Stimulated activated CD4-positive, alpha-beta T cell treated with anti-CD3 and anti-CD28 coated beads, Interleukin-1b, Interleukin-23, amount 100 ng/mL, for 4 hours (primary cell): ENCODE data around the gene TESK1.
"Not testable (repeated sequence)": the region's sequence is repeated elsewhere in the genome, so short reads cannot be mapped to it uniquely, and the experiment has no call there.

Experiments used
- DNase-seq, 2 donors: peaks; one replicate each; pipeline ENCODE4 v3.0.0-alpha.2; 2020; ENCODE audit warnings: low read depth in 2 of 2

Gene TESK1

DNA sequence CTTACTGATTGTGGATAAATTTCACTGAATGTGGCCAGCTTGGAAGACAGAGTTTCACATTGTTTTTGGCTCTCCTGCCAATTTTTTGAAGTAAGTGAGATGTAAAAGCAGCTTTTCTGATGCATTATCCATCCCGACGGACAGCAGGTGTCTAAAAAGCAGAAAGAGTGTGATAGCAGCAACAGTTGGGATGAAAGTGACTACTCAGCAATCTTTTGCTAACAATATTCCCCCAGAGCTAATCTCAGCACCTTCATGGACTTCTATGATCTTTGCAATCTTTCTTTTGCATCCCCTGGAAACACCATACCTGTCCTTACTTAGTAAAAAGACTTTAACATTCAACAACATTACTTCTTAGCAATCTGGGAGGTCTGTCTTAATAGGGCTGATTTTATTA, 7.8 kb downstream of the TESK1 start:
- no peak for DNase-seq

GRCh38 chr9:35615981-35616680, 11.1 kb downstream of the TESK1 start:
- no peak for DNase-seq

DNA sequence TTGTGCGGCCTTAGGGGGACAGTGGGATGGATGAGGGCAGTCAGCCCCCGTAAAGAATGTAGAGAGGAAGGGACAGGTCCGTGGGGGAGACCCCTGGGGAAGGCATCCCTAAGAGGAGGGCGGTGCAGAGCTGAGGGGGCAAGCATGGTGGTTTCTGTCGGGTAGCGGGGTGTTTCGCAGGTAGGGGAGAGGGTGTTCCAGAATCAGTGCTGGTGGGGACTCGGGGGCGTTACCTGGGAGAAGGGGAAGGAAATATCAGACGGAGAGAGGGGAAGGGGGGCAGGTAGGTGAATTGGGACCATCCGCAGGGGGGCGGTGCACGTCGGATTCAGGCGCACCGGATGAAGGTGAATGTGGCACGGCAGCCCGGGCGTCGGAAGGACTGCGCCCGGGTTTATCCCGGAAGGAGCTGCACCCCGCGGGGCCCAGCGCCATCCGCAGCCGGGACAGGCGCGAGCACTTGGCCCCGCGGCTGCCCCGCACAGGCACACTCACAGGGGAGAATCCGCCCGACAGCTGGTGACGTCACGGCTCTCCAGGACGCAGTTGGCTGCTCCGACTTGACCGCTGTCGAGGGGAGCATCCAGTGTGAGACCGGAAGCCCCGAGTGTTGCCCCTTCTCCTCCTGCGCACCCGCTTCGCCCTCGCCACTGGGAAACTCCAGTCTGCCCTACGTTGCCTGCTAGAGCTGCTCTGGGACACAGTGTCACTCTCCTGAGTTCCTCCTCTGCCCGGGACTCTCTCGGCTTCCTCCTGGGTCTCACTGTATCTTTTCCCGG, 11.8 kb downstream of the TESK1 start:
- peak; percentile 21 to 50 for DNase-seq

DNA sequence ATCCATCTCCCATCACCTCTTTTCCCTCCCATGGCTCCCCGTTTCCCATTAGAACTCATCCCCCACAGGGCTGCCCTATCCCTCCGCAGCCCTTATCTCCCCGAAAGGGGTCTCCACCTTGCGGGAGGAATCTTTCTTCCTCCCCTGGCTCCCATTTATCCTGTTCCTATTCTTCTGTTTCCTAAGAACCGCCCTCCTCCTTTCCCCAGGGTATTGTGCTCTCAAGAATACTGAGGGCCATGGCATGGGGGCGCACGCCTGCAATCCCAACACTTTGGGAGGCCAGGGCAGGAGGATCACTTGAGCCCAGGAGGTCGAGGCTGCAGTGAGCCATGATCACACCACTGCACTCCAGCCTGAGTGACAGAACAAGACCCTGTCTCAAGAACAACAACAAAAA, 12.5 kb downstream of the TESK1 start:
- DNase-seq, result no peak

DNA sequence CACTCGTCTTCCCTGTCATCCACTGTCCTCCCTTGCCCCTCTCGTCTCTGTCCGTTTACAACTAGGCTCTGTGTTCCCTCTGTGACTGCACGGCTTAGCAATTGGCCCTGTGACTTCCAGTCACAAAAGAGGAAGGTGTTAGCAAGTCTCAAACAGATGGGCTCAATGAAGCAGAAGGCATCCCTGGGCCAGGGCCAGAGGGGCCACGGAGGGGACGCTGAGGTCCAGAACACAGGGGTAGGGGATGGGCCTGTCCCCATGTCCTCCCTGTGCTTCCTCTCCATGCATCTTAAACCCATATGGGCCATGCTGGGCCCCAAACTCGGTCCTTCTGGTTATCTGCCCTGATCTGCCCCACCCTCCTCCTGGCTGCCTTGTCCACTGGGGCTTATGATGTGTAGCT, 13.3 kb downstream of the TESK1 start, which contains the start of gene CD72:
CD72 (minus strand) TSS at position 89 of the 403 bp plus-strand sequence. CDS start 110 bp downstream, outside the sequence.
- DNase-seq, result no peak

DNA sequence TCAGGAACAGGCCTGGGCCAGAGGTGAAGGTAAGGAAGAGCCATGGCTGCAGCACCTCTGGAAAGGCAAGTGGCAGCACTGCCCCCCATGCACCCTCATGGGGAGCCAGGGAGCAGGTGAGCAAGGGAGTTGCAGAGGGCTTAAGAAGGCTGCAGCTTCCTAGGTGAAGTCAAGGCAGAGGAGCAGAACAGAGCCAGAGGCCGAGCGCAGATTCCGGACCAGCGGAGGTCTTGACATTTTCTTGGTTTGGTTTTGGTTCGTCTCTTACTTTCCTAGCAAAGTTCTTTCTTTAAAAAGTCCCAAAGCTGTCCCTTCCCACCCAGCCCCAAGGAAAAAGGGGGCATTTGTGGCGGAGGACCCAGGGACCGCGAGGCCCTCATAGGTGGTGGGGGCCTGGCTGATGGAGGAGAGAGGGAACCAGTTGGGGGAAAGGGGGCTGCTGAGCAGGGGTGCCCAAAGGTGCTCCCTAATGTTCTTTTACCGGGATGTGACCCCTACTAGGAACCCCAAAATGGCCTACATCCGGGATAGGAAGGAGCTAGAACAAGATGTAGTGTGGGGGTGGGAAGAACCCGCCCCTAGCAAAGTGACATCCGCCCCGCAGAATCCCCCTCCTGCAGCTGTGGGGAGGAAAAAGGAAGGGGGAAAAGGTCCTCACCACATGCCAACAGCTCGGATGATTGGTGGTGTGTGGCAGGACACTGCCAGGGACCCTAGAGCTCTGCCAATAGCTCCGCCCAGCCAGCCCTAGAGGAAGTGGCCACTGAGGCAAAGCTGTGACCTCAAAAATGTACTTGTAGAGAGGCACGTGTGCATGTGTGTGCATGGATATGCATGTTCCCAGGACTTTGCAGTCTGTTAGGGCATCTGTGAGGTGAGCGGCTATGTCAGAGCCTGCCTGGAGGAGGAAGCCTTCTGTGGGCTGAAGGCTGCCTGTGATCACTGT, 14.1 kb downstream of the TESK1 start:
- DNase-seq, result no peak

GRCh38 chr9:35619800-35620158, 14.7 kb downstream of the TESK1 start:
- no peak for DNase-seq

- DNase-seq, result no peak
Observed at GRCh38 chr9:35627575-35627974, 22.5 kb downstream of the TESK1 start.

DNA sequence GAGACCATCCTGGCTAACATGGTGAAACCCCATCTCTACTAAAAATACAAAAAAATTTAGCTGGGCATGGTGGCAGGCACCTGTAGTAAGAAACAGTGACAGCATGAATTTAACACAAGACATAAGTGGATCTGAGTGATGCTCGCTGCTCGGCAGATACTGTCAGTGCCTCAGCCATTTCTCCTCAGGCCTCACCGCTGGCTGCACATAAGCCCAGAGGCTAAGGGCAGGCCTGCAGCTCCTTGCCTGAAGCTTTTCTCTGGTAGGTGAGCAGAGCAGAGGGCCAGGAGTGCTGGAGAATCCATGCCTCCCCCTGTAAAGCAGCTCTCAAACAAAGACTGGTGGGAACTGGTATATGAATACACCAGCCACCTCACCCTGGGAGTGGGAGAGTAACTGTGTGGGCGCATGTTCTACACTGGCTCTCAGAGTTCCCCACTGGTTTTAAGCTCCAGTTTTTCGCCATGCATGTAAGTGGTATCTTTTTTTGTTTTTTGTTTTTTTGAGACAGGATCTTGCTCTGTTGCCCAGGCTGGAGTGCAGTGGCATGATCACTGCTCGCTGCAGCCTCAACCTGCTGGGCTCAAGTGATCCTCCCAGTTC, 23.4 kb downstream of the TESK1 start:
- no peak for DNase-seq

DNA sequence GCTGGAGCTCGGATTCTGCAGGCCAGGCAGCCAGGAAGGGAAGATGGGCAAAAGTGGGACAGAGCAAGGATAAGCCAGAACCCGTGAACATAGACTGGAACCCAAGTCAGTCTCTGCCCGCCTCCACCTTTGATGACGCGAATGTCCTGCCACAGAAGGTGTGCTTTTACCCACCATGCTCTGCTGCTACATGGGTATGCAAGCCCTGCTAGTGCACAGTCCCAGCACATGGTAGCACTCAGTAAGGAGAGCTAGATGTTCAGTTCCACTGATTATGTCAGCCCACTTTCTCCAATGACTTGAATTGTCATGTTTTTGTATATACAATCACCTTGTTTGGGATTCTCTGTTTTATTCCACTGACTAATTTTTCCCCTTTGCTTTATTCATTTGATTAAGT, 24.5 kb downstream of the TESK1 start:
- DNase-seq, result no peak

DNA sequence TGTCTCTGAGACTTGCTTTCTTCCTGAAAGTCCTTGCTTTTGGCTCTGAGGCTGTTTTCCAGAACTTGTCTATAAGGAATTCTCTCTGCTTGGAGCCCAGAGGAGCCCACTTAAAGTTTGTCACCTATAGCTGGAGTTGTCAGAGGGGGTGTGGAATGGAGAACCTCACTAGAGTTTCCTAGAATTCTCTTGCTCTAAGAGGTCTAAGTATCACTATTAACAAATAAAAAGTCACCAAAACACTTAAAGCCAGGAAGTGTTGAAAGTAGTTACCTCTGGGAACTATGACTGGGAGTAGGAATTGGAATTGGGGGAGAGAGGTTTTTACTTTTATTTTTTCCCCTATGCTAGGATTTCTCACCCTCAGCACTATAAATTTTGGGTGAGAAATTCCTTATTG, 30.7 kb downstream of the TESK1 start:
- no peak for DNase-seq

GRCh38 chr9:35636135-35636876, 31.2 kb downstream of the TESK1 start:
- DNase-seq, result no peak

GRCh38 chr9:35636877-35637246, 31.8 kb downstream of the TESK1 start:
- not testable (repeated sequence) for DNase-seq

- not testable (repeated sequence) for DNase-seq
Observed at GRCh38 chr9:35637427-35637955, 32.4 kb downstream of the TESK1 start.

DNA sequence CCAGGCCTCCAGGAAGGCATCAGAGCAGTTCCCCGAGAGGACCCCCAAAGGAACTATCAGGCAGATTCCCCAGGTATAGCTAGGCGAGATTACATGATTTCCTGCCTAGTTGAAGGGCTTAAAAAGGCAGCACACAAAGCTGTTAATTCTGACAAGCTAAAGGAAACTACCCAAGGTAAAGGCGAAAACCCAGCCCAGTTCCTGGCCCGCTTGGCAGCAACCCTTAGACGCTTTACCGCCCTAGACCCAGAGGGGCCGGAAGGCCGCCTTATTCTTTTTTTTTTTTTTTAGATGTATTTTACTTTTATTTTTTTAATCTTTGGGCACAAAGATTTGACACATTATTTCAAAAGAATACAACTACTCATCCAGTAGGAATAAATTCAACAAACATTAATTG, 33.7 kb downstream of the TESK1 start:
- DNase-seq, result not testable (repeated sequence)

DNA sequence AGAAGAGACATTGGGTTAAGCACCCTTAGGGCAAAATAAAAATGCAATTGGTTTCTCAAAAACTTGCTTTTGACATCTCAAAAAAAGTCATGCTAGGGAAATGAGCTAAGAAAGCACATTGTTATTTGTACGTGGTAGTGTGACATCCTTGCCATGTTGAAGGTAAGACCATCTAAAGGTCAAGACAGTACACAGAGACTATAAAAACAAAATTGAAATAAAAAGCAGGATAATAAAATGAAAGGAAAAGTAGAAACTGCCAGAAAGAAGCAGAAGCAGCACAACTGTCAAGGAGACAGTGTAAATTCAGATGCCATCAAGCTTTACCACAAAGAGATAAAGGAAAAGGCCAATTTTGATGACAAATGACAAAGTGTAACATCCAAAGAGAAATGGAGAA, 34.2 kb downstream of the TESK1 start:
- not testable (repeated sequence) for DNase-seq

DNA sequence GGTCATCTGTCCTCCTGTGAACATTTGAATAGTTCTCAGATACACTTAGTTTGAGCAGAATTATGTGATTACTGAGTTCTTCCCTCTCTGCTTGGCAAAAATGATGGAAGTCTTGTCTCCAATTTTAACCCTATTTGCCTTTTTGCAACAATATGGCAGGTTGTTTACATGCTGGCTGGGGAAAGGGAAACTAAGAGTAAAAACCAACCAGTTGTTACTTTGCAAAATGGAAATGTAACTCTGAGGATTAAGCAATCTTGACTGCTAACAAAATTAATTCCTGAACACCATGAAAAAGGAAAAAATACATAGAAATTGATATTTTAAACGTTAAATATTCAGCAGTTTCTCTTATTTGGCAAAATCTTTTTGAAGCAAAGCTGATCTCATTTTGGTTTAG, 34.6 kb downstream of the TESK1 start:
- no peak for DNase-seq

- DNase-seq, result not testable (repeated sequence)
Observed at GRCh38 chr9:35640431-35640830, 35.4 kb downstream of the TESK1 start.

GRCh38 chr9:35641478-35641877, 36.4 kb downstream of the TESK1 start:
- not testable (repeated sequence) for DNase-seq

GRCh38 chr9:35643046-35643445, 38.0 kb downstream of the TESK1 start:
- no peak for DNase-seq

GRCh38 chr9:35645736-35646135, 40.7 kb downstream of the TESK1 start:
- DNase-seq, result not testable (repeated sequence)
